SKM-1 (cell line): ENCODE measurements around the gene ZNF324.

Source experiments
- DNase-seq: peaks from one replicate; lab custom pipeline; 2025; ENCODE audit not compliant: unreplicated experiment; lab: John Stamatoyannopoulos, UW

The ZNF324 gene

GRCh38 chr19:58521651-58522050 is 54.8 kb downstream of the ZNF324 start:
- no peak for DNase-seq

DNA sequence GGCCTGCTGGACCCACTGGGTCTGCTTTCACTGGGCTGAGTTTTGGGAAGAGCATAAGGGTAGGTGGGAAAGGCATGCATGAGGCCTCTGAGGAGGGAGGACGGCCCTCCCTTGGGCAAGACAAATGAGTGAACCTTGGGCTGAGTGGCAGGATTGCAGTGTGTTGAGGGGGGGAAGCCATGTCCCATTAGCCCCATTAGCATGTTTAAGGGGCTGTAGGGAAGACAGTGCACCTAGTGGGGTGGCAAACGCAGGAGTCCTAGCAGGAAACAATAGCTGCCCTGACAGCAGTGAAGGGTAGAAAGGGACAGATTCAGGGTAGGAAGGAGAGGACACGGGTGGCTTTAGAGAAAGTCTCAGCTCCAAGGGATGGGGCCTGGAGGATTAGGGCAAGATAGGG is 55.8 kb downstream of the ZNF324 start:
- no peak for DNase-seq
